Progenitor cell of endocrine pancreas (in vitro differentiated cells): ENCODE results near the gene APP. TPM values are rescaled to one million over a fixed set of nuclear protein-coding genes. Genes with fewer than 3 reads are reported as not detected.

Source experiments
- DNase-seq: peaks from one replicate; pipeline ENCODE4 v3.0.0; 2021; ENCODE audit warnings: low spot score; ENCODE audit not compliant: unreplicated experiment
- H3K27ac Mint-ChIP-seq: 2 replicates; pipeline ENCODE4 v1.8.0; 2021; ENCODE audit warnings: mild to moderate bottlenecking, moderate library complexity, mixed read lengths
- H3K27me3 Mint-ChIP-seq: 2 replicates; pipeline ENCODE4 v1.8.0; 2021; ENCODE audit warnings: mixed read lengths
- H3K36me3 Mint-ChIP-seq: 2 replicates; pipeline ENCODE4 v1.8.0; 2022; ENCODE audit warnings: mixed read lengths; ENCODE audit not compliant: insufficient read depth
- H3K4me1 Mint-ChIP-seq: 2 replicates; pipeline ENCODE4 v1.8.0; 2021; ENCODE audit warnings: low read depth, mixed read lengths
- H3K4me3 Mint-ChIP-seq: 2 replicates; pipeline ENCODE4 v1.8.0; 2021; ENCODE audit warnings: low read depth, mild to moderate bottlenecking, moderate library complexity, mixed read lengths
- H3K9me3 Mint-ChIP-seq: 2 replicates; pipeline ENCODE4 v1.8.0; 2021; ENCODE audit warnings: low read depth, mixed read lengths
- CTCF ChIP-seq: fragments of 200-600 bp; sonication (generic); IDR thresholded peaks from one replicate; pipeline ENCODE4 v1.5.0; 2021; ENCODE audit warnings: antibody characterized with exemption, mild to moderate bottlenecking; ENCODE audit not compliant: unreplicated experiment
- total RNA-seq: library from RNA; stranded (reverse); gene quantifications from 2 replicates; pipeline ENCODE4 v1.2.1, GENCODE V29; 2021

The APP gene
- total RNA-seq, 1 donor from 2014 or later, result 631 TPM

- no peak for TF ChIP-seq CTCF
- no peak overlapping the region for H3K27ac Mint-ChIP-seq
- H3K36me3 Mint-ChIP-seq, result peaks cover 34% of the 10 kb centered on the region
- peaks cover 8% of the 10 kb centered on the region for H3K4me1 Mint-ChIP-seq
- no peaks in the 10 kb centered on the region for H3K27me3 Mint-ChIP-seq
- no peak overlapping the region for H3K4me3 Mint-ChIP-seq
- no peak for DNase-seq
- H3K9me3 Mint-ChIP-seq, result no peaks in the 10 kb centered on the region
Observed at GRCh38 chr21:25909341-25909740, 261.2 kb downstream of the APP start.

GRCh38 chr21:25908495-25908894 lies 262.1 kb downstream of the APP start:
- no peak for TF ChIP-seq CTCF
- no peaks in the 10 kb centered on the region for H3K27me3 Mint-ChIP-seq
- peaks cover 29% of the 10 kb centered on the region for H3K36me3 Mint-ChIP-seq
- H3K9me3 Mint-ChIP-seq, result no peaks in the 10 kb centered on the region
- H3K4me3 Mint-ChIP-seq, result no peak overlapping the region
- peaks cover 3% of the 10 kb centered on the region for H3K4me1 Mint-ChIP-seq
- peak overlapping the region; percentile 16 for H3K27ac Mint-ChIP-seq
- DNase-seq, result no peak

- Mint-ChIP-seq H3K27ac (no peak overlapping the region), H3K4me3 (no peak overlapping the region), H3K4me1 (peaks cover 3% of the 10 kb centered on the region), H3K36me3 (peaks cover 32% of the 10 kb centered on the region), H3K27me3 (no peaks in the 10 kb centered on the region), H3K9me3 (no peaks in the 10 kb centered on the region)
- DNase-seq, result no peak
- no peak for TF ChIP-seq CTCF
Observed at GRCh38 chr21:25907573-25908275, 262.8 kb downstream of the APP start.

GRCh38 chr21:25906587-25906986 lies 264.0 kb downstream of the APP start:
- no peak for DNase-seq
- Mint-ChIP-seq H3K9me3 (no peaks in the 10 kb centered on the region), H3K4me3 (no peak overlapping the region), H3K27ac (no peak overlapping the region), H3K27me3 (no peaks in the 10 kb centered on the region), H3K4me1 (peaks cover 3% of the 10 kb centered on the region), H3K36me3 (peaks cover 27% of the 10 kb centered on the region)
- TF ChIP-seq CTCF, result no peak

- no peak overlapping the region for H3K27ac Mint-ChIP-seq
- no peak for DNase-seq
- no peaks in the 10 kb centered on the region for H3K9me3 Mint-ChIP-seq
- peaks cover 26% of the 10 kb centered on the region for H3K36me3 Mint-ChIP-seq
- TF ChIP-seq CTCF, result no peak
- peaks cover 3% of the 10 kb centered on the region for H3K4me1 Mint-ChIP-seq
- H3K27me3 Mint-ChIP-seq, result no peaks in the 10 kb centered on the region
- H3K4me3 Mint-ChIP-seq, result no peak overlapping the region
Observed at GRCh38 chr21:25905126-25905525, 265.4 kb downstream of the APP start.
